ENCODE measurements around the gene MRPS18A. TPM values are rescaled to one million over a fixed set of nuclear protein-coding genes. Genes with fewer than 3 reads are reported as not detected.

Gene MRPS18A
- total and polyA plus RNA-seq, 2 experiments from 2014 or later = 58.6 to 62.7 TPM

GRCh38 chr6:43687437-43688347 lies at the start of gene MRPS18A (continued):
- TF ChIP-seq ZNF462 (CRISPR knock-in tag; IDR thresholded peaks at IDR 0.05) = no peak

GRCh38 chr6:43736844-43737243 lies 49.3 kb upstream of the MRPS18A start:
- Histone ChIP-seq H3K36me3 (ENCODE audit: insufficient read depth) (no peaks in the 10 kb centered on the region), H3K27ac (ENCODE audit: low read depth) (no peak overlapping the region), H3K4me3 (no peak overlapping the region), H3K79me2 (replicated peaks; ENCODE audit: insufficient read depth) (no peaks in the 10 kb centered on the region), H3K4me2 (no peak overlapping the region), H3K27me3 (ENCODE audit: insufficient read depth) (no peaks in the 10 kb centered on the region), H3K4me1 (ENCODE audit: insufficient read depth) (no peaks in the 10 kb centered on the region), H2AFZ (no peak overlapping the region), H4K20me1 (replicated peaks; ENCODE audit: insufficient read depth) (no peaks in the 10 kb centered on the region), H3K9me2 (ENCODE audit: insufficient read depth) (no peaks in the 10 kb centered on the region), H3F3A (replicated peaks; ENCODE audit: low read depth) (no peaks in the 10 kb centered on the region)
- H3K27me3 Mint-ChIP-seq (ENCODE audit: insufficient read depth, low read depth, poor library complexity) = peaks cover 9% of the 10 kb centered on the region
- no peak for TF ChIP-seq EZH2phosphoT487 (IDR thresholded peaks at IDR 0.05; ENCODE audit: unreplicated experiment)
- no peak for TF ChIP-seq REST (IDR thresholded peaks at IDR 0.05; ENCODE audit: unreplicated experiment)
- TF ChIP-seq ZNF114 (CRISPR knock-in tag; IDR thresholded peaks at IDR 0.05) = no peak
- TF ChIP-seq JUNB (IDR thresholded peaks at IDR 0.05; ENCODE audit: unreplicated experiment) = no peak
- no peak for TF ChIP-seq STAT1 (IDR thresholded peaks at IDR 0.05; ENCODE audit: unreplicated experiment)
- no peak for TF ChIP-seq ZNF331 (CRISPR knock-in tag; IDR thresholded peaks at IDR 0.05; ENCODE audit: low read depth)
- TF ChIP-seq ETS1 (IDR thresholded peaks at IDR 0.05) = no peak
- no peak for TF ChIP-seq CREB1 (CRISPR knock-in tag; IDR thresholded peaks at IDR 0.05; ENCODE audit: low read depth)
- TF ChIP-seq NANOG (IDR thresholded peaks at IDR 0.05; ENCODE audit: borderline replicate concordance) = no peak
- TF ChIP-seq POLR2AphosphoS5 (IDR thresholded peaks at IDR 0.05; ENCODE audit: low read depth) = no peak
- TF ChIP-seq EZH2 (IDR thresholded peaks at IDR 0.05; ENCODE audit: low read depth, unreplicated experiment) = no peak
- no peak for DNase-seq (ENCODE audit: low spot score)
- H3K27ac Mint-ChIP-seq = no peak overlapping the region
- H3K4me3 Mint-ChIP-seq = no peak overlapping the region
- no peaks in the 10 kb centered on the region for H3K9me3 Mint-ChIP-seq
- peaks cover 18% of the 10 kb centered on the region; the same call in 2 of the 3 replicates for H3K4me1 Mint-ChIP-seq
- ATAC-seq = no peak
- no peaks in the 10 kb centered on the region for H3K36me3 Mint-ChIP-seq (ENCODE audit: low read depth)

All from GM23338 (cell line).